HL-60/S4 (cell line): ENCODE measurements around the gene RASAL1.

Experiments
- in situ Hi-C: fragments of 300-500 bp; cut with MboI; formaldehyde crosslinking; loops from 2 replicates; pipeline ENCODE4 v1.14.3; 2022; ENCODE audit warnings: low sequenced_read_pairs

The RASAL1 gene

GRCh38 chr12:113099364-113099763 is 36.2 kb downstream of the RASAL1 start:
- in situ Hi-C loops: no loop called here

GRCh38 chr12:113098441-113099028 is 37.0 kb downstream of the RASAL1 start:
- in situ Hi-C loops: no loop called here

GRCh38 chr12:113097716-113098440 is 37.7 kb downstream of the RASAL1 start:
- in situ Hi-C loops: no loop called here

- in situ Hi-C loops: no loop called here
These were observed 38.7 kb downstream of the RASAL1 start for GRCh38 chr12:113096675-113097461.

GRCh38 chr12:113095405-113095804 is 40.2 kb downstream of the RASAL1 start:
- in situ Hi-C loops: no loop called here

- in situ Hi-C loops: no loop called here
These were observed 40.8 kb downstream of the RASAL1 start for GRCh38 chr12:113094738-113095137.

GRCh38 chr12:113093409-113094101 is 42.0 kb downstream of the RASAL1 start:
- in situ Hi-C loops: no loop called here

GRCh38 chr12:113092607-113093408 is 42.8 kb downstream of the RASAL1 start:
- in situ Hi-C loops: no loop called here

- in situ Hi-C loops: no loop called here
These were observed 44.1 kb downstream of the RASAL1 start for GRCh38 chr12:113091506-113091905.

GRCh38 chr12:113090740-113091139 is 44.8 kb downstream of the RASAL1 start:
- in situ Hi-C loops: no loop called here

GRCh38 chr12:113089839-113090238 is 45.7 kb downstream of the RASAL1 start:
- in situ Hi-C loops: no loop called here

- in situ Hi-C loops: no loop called here
These were observed 46.4 kb downstream of the RASAL1 start for GRCh38 chr12:113088971-113089756.

- in situ Hi-C loops: no loop called here
These were observed 47.5 kb downstream of the RASAL1 start for GRCh38 chr12:113088037-113088436.

- in situ Hi-C loops: no loop called here
These were observed 48.4 kb downstream of the RASAL1 start for GRCh38 chr12:113087193-113087592.

- in situ Hi-C loops: no loop called here
These were observed 49.1 kb downstream of the RASAL1 start for GRCh38 chr12:113086249-113087164.

- in situ Hi-C loops: no loop called here
These were observed 51.6 kb downstream of the RASAL1 start for GRCh38 chr12:113083863-113084435.

- in situ Hi-C loops: no loop called here
These were observed 52.9 kb downstream of the RASAL1 start for GRCh38 chr12:113082486-113083148.

- in situ Hi-C loops: no loop called here
These were observed 53.7 kb downstream of the RASAL1 start for GRCh38 chr12:113081873-113082272.
